ENCODE measurements around the gene APOB. TPM values are rescaled to one million over a fixed set of nuclear protein-coding genes. Genes with fewer than 3 reads are reported as not detected.

APOB gene
- total and polyA plus RNA-seq, 2 of the 13 experiments (the other 11 are each of a cell fraction or from before 2014, with no cell fraction given): 1,569 to 2,515 TPM

DNA sequence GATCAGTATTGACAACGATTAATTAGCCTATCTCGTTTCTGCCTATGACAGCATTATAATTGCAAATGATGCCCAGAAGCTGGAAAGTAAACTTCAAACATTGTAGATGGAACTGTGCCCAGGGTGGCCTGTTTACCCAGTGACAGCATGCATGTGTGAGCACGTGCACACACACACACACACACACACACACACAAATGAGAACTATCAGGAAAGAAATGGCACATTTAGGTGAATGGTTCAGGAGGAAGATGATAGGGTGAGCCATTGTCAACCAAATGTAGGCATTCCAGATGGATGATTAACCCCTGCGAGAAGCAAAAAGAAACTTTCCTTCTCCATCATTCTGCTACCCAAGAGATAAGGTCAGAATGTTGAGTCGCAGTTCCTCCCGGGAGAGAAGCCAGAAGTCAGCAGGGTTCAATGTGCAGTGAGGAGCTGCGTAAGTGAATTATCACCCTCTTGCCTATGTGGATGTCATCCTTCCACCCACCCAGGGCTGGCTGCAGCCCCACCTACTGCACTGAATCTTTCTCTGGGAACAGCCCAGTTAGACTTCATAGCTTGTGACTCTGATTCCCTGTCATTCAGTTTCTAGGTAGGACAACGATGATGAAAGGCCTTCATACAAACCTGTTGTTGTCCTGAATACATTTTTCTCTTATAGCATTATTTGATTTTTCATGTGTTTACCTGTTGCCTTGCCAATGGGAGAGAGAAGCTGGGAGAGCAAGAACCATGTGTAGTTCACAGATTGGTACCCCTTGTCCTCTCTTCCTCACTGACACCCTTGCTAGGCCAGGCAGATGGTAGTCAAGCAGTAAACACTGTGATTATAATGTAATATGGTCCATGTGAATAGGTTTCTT lies 3.5 kb upstream of the APOB start (continued):
- TF ChIP-seq ZNF382 (CRISPR knock-in tag; IDR thresholded peaks at IDR 0.05; ENCODE audit: borderline replicate concordance) (no peak), ATF6 (CRISPR knock-in tag; conservative IDR thresholded peaks at IDR 0.05) (no peak), NFE2 (CRISPR knock-in tag; IDR thresholded peaks at IDR 0.05) (no peak), PPARG (CRISPR knock-in tag; conservative IDR thresholded peaks at IDR 0.05) (0 out of 2 replicates have a peak, but pooled peaks have one; percentile 7), TCF12 (IDR thresholded peaks at IDR 0.05) (no peak), TCF12 (CRISPR knock-in tag; IDR thresholded peaks at IDR 0.05) (0 out of 2 replicates have a peak, but pooled peaks have one; percentile 31), MXD4 (CRISPR knock-in tag; IDR thresholded peaks at IDR 0.05) (0 out of 2 replicates have a peak, but pooled peaks have one; percentile 20), ZNF616 (CRISPR knock-in tag; IDR thresholded peaks at IDR 0.05; ENCODE audit: low read depth) (no peak), DPF2 (CRISPR knock-in tag; IDR thresholded peaks at IDR 0.05; ENCODE audit: borderline replicate concordance, low read depth) (peak; percentile 62), ZBTB7B (CRISPR knock-in tag; IDR thresholded peaks at IDR 0.05) (peak; percentile 44; the same call in 1 of the 2 replicates), FOXK1 (CRISPR knock-in tag; IDR thresholded peaks at IDR 0.05; ENCODE audit: borderline replicate concordance, low read depth) (peak; percentile 66; the same call in 1 of the 2 replicates), ZNF335 (CRISPR knock-in tag; IDR thresholded peaks at IDR 0.05) (peak; percentile 56; the same call in 1 of the 2 replicates)
- TF ChIP-seq, protein P1, sequence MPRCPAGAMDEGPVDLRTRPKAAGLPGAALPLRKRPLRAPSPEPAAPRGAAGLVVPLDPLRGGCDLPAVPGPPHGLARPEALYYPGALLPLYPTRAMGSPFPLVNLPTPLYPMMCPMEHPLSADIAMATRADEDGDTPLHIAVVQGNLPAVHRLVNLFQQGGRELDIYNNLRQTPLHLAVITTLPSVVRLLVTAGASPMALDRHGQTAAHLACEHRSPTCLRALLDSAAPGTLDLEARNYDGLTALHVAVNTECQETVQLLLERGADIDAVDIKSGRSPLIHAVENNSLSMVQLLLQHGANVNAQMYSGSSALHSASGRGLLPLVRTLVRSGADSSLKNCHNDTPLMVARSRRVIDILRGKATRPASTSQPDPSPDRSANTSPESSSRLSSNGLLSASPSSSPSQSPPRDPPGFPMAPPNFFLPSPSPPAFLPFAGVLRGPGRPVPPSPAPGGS (CRISPR knock-in tag; IDR thresholded peaks at IDR 0.05): no peak
- TF ChIP-seq, protein P2, sequence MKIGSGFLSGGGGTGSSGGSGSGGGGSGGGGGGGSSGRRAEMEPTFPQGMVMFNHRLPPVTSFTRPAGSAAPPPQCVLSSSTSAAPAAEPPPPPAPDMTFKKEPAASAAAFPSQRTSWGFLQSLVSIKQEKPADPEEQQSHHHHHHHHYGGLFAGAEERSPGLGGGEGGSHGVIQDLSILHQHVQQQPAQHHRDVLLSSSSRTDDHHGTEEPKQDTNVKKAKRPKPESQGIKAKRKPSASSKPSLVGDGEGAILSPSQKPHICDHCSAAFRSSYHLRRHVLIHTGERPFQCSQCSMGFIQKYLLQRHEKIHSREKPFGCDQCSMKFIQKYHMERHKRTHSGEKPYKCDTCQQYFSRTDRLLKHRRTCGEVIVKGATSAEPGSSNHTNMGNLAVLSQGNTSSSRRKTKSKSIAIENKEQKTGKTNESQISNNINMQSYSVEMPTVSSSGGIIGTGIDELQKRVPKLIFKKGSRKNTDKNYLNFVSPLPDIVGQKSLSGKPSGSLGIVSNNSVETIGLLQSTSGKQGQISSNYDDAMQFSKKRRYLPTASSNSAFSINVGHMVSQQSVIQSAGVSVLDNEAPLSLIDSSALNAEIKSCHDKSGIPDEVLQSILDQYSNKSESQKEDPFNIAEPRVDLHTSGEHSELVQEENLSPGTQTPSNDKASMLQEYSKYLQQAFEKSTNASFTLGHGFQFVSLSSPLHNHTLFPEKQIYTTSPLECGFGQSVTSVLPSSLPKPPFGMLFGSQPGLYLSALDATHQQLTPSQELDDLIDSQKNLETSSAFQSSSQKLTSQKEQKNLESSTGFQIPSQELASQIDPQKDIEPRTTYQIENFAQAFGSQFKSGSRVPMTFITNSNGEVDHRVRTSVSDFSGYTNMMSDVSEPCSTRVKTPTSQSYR (CRISPR knock-in tag; IDR thresholded peaks at IDR 0.05; ENCODE audit: borderline replicate concordance): peak; percentile 37; the same call in 1 of the 2 replicates
- TF ChIP-seq, protein P3, sequence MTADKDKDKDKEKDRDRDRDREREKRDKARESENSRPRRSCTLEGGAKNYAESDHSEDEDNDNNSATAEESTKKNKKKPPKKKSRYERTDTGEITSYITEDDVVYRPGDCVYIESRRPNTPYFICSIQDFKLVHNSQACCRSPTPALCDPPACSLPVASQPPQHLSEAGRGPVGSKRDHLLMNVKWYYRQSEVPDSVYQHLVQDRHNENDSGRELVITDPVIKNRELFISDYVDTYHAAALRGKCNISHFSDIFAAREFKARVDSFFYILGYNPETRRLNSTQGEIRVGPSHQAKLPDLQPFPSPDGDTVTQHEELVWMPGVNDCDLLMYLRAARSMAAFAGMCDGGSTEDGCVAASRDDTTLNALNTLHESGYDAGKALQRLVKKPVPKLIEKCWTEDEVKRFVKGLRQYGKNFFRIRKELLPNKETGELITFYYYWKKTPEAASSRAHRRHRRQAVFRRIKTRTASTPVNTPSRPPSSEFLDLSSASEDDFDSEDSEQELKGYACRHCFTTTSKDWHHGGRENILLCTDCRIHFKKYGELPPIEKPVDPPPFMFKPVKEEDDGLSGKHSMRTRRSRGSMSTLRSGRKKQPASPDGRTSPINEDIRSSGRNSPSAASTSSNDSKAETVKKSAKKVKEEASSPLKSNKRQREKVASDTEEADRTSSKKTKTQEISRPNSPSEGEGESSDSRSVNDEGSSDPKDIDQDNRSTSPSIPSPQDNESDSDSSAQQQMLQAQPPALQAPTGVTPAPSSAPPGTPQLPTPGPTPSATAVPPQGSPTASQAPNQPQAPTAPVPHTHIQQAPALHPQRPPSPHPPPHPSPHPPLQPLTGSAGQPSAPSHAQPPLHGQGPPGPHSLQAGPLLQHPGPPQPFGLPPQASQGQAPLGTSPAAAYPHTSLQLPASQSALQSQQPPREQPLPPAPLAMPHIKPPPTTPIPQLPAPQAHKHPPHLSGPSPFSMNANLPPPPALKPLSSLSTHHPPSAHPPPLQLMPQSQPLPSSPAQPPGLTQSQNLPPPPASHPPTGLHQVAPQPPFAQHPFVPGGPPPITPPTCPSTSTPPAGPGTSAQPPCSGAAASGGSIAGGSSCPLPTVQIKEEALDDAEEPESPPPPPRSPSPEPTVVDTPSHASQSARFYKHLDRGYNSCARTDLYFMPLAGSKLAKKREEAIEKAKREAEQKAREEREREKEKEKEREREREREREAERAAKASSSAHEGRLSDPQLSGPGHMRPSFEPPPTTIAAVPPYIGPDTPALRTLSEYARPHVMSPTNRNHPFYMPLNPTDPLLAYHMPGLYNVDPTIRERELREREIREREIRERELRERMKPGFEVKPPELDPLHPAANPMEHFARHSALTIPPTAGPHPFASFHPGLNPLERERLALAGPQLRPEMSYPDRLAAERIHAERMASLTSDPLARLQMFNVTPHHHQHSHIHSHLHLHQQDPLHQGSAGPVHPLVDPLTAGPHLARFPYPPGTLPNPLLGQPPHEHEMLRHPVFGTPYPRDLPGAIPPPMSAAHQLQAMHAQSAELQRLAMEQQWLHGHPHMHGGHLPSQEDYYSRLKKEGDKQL (CRISPR knock-in tag; IDR thresholded peaks at IDR 0.05; ENCODE audit: low read depth): 0 out of 2 replicates have a peak, but pooled peaks have one; percentile 49

Data from HepG2 (cell line).